Glomerular endothelial cell (primary cell): ENCODE data around the gene PHLDB3. TPM values are rescaled to one million over a fixed set of nuclear protein-coding genes. Genes with fewer than 3 reads are reported as not detected.
A peak's percentile ranks its signal among the peaks of the same experiment; 100 is the strongest.
"Not testable (repeated sequence)": the region's sequence is repeated elsewhere in the genome, so short reads cannot be mapped to it uniquely, and the experiment has no call there.

Source experiments
- DNase-seq: peaks from one replicate; pipeline ENCODE4 v3.0.0-alpha.2; 2011; ENCODE audit warnings: low read depth, low spot score; ENCODE audit errors: extremely low read depth
- total RNA-seq: library from RNA; depleted of rRNA; stranded (reverse); fragments of >200 nt; gene quantifications from 2 replicates; pipeline ENCODE4 v1.2.3, GENCODE V29; 2015

Gene PHLDB3
- total RNA-seq, 1 donor from 2014 or later, result 8.2 TPM

DNA sequence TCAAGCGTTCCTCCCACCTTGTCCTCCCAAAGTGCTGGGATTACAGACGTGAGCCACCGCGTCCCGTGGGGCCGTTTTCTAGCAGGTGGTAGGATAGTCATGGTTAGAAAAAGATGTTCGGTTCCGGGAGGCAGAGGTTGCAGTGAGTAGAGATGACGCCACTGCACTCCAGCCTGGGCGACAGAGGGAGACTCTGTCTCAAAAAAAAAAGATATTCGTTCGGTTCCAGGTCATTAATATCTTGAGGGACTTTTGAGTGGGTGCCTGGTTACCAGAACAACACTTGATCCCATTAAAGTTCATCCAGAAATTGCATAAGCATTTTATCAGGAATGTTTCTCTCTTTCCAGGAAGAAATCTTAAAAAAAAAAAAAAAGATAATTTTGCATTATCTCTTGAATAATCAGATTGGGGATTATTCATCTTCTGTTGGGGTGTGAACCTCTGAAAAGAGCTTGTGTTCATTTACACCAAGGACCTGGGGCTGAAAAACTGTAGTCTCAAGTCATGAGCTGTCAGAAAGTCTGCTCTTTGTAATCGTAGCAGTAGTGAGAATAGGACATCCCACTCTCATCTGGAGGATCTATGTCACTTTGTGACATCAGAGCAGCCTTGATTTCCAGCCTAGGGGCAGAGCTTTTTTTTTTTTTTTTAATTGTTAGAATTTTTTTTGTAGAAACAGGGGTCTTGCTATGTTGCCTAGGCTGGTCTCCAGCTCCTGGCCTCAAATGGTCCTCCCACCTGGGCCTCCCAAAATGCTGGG is 23.5 kb upstream of the PHLDB3 start:
- DNase-seq, result no peak

DNA sequence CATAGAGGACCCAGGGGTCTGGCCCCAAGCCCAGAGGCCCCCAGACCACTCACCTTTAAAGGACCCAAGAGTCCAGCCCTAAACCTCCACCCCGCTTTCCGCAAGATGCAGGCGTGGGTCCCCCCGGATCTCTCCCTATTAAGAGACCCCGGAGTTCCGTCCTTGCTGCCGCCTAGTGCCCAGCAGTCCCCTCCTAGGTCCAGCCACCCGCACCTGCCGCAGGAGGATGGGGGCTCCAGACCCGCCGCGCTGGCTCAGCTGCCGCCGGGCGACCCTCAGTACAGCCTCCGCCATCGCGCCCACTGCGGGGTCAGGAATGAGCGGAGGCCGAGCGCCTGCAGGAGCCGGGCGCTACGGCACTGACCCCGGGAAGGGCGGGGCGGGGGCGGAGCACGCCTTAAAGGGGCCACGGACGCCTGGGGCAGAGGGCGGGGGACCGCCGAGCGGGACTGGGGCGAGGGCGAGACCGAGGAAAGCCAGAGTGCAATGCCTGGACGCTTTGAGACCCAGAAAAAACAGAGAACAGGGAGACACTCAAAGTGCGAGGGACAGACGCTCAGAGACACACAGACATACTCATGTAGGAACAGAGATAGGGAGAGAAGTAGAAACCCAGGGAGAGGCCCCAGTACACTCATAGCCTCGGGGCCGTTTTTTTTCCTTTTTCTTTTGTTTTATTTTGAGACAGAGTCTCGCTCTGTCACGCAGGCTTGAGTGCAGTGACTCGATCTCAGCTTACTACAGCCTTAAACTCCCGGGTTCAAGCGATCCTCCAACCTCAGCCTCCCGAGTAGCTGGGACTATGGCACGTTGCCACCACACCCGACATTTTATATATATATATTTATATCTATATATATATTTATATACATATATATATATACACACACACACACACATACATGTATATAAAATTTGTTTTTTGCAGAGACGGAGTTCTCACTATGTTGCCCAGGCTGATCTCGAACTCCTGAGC is 22.6 kb upstream of the PHLDB3 start, which contains the start of gene ETHE1:
TSS of gene ETHE1 (minus strand) at position 318 of the 976 bp plus-strand sequence. CDS start at position 294, 24 bp downstream.
- DNase-seq, result no peak

DNA sequence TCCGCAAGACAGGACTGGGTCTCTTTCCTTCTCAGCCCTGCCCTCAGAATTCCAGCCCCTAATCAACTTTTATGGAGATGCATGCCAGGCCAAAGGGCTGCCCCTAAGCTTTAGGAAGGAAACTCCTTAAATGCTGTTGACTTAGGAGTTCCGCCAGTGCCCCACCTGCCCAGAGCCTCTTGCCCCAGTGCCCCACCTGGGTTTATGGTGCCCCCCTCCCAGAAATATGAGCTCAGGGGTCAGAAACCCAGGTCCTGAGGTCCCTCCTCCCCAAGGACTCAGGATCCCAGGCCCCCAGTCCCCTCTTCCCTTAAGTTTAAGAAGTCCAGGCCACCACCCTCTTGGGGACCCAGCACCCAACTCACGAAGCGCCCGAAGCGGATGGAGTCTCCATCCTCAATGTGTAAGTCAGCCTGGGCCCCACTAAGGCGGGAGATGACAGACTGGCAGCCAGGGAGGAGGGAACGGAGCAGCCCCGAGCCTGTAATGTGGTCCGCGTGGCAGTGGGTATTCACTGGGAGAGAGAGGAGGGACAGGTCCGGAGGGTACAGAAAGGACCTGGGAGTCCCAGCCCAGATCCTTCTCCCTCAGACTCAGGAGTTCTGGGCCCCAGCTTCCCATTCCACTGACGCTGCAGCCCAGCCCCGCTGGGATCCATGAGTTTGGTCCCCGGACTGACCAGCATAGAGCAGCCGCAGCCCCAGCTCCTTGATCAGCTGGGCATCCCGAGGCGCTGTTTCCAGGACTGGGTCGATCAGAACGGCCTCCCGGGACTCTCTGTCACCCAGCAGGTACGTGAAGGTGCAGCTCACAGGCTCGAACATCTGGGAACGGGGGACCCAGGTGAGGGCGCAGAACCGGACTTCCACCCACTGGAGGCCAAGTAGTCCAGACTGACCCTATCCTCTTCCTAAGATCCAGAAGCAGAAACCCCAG is 21.6 kb upstream of the PHLDB3 start:
- DNase-seq, result no peak

DNA sequence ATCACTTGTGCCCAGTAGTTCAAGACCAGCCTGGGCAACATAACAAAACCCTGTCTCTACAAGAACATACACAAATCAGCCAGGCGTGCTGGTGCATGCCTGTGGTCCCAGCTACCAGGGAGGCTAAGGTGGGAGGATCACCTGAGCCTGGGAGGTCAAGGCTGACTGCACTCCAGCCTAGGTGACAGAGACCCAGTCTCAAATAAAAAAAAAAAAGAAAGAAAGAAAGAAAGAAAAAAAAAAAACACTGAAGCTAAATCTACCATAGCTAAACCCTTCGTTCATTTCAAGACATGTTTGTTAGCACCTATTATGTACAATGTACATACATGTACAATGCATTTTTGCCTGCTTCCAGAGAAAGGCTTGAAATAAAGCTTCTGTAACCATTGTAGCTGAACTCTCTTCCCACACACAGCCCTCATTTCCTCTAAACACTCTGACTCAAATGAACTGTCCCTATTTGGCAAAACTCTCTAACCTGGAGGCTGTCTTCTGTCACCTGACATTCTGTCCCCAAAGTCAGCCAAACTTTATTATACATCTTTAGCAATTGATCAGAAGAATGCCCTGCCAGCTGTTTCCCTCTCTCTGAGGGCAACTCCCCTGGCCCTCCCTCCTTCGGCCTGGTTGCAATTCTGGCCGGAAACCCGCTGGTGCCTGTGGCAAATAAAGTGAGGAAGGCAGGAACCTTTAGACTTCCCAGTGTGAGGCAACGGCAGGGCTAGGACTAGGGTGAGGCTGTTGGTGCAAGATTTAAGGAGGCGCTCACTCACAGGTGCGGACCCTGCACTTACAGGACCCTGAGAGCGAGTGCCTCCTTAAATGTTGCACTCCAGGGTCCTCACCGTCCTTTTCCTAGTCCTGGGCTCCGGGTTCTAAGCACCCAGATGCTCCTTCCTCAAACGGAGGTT is 20.6 kb upstream of the PHLDB3 start:
- DNase-seq, result no peak

DNA sequence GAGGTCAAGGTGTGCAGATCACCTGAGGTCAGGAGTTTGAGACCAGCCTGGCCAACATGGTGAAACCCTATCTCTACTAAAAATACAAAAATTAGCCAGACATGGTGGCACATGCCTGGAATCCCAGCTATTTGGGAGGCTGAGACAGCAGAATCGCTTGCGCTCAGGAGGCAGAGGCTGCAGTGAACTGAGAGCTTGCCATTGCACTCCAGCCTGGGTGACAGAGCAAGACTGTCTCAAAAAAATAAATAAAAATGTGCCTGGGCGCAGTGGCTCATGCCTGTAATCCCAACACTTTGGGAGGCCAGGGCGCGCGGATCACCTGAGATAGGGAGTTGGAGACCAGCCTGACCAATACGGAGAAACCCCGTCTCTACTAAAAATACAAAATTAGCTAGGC is 19.1 kb upstream of the PHLDB3 start:
- not testable (repeated sequence) for DNase-seq

DNA sequence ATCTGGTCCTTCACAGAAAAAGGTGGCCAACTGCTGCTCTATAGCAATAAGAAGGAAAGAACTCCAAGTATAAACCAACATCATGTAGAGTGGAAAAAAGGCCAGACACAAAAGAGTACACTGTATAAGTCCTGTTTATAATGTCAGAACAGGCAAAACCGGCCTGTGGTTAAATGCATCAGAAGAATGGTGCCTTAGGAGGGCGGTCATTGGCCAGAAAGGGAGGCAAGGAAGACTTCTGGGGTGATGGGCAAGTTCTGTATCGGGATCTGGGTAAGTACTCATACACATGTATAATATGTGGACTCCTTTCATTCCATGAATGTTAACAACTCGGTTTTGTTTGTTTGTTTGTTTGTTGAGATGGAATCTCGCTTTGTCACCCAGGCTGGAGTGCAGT is 18.4 kb upstream of the PHLDB3 start:
- DNase-seq, result no peak

DNA sequence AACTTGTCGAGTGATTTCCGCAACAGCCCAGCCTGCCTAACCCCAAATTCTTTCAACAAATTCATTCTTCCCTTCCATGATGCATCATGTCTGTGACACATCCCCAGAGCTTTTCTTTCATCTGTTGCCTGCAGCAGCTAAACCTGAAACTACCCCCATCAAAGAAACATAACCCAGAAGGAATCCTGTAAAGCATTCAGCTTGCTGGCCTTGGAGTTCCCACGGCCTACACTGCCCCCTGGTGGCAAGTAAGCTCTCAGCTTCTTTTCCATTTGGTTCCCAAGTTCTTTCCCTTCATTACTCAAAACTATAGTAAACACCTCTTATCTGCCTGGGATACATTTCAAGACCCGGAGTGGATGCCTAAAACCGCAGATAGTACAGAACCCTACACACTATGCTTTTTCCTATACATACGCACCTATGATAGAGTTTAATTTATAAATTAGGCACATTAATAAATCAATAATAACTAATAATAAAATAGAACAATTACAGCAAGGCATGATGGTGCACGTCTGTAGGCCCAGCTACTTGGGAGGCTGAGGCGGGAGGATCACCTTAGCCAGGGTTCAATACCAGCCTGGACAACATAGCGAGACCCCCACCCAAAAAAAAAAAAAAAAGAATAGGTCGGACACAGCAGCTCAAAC is 15.0 kb upstream of the PHLDB3 start:
- DNase-seq, result peak; percentile 45

DNA sequence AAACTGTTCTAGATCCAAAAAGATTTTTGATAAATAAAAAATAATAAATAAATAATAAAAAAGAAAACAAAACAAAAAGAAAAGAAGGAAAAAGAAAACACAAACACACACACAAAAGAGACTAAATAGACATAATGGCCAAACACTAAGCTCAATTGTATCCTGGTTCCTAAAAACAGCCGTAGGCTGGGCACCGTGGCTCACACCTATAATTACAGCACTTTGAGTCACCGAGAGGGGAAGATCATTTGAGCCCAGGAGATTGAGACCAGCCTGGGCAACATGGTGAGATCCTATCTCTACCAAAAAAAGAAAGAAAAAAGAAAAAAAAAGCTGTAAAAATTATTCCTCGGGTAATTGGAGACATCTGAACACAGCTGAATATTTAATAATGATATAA is 13.5 kb upstream of the PHLDB3 start:
- DNase-seq, result no peak

DNA sequence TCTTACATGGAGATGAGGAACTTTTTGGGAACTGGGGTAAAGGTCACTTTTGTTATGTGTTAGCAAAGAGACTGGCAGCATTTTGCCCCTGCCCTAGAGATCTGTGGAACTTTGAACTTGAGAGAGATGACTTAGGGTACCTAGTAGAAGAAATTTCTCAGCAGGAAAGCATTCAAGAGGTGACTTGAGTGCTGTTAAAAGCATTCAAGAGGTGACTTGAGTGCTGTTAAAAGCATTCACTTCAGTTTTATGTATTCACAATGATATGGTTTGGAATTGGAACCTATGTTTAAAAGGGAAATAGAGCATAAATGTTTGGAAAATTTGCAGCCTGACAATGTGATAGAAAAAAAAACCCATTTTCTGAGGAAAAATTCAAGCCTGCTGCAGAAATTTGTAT is 7.9 kb upstream of the PHLDB3 start:
- not testable (repeated sequence) for DNase-seq

DNA sequence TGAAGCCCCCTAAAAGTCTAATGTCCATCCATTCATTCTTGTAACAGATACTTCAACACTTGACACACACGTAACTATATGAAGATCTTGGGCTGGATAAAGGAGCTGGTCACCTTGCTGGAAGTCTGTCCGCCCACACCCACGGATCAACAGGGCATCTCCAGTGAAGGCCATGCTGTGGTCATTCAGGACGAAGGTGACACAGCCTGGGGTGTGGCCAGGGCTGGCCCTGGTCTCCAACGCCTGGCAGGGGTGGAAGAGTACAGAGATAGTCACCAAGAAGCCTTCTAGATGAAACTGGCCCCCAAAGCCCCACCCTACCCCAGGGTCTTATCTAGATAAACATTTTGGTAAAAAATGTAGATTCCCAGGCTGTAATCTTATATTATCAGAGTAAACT is 6.8 kb upstream of the PHLDB3 start:
- DNase-seq, result no peak

DNA sequence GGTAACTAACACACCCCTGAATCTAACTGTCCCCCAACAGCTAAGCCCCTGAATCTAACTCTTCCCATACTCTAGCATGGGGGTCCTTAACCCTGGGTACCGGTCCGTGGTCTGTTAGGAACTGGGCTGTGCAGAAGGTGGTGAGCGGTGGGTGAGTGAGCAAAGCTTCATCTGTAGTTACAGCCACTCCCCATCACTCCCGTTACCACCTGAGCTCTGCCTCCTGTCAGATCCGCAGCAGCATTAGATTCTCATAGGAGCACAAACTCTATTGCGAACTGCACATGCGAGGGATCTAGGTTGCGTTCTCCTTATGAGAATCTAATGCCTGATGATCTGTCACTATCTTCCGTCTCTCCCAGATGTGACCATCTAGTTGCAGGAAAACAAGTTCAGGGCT is 6.2 kb upstream of the PHLDB3 start:
- no peak for DNase-seq

DNA sequence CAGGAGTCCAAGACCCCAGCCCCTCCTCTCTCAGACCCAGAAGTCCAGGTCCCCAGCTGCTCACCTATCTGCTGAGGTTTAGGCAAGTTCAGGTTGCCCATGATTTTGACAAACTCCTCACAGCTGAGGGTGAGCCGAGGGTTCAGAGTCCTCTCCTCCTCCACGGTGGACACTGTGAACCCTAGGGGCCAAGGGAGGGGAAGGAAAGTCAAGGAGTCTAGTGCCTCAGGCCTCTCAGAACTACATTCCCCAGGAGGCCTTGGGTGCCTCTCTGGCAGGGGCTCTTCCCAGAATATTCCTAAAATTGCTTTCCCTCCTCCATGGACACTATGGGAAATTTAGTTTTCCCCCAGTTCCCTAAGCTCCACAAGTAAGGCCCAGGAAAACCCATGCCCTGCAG is 3.3 kb upstream of the PHLDB3 start:
- DNase-seq, result no peak

DNA sequence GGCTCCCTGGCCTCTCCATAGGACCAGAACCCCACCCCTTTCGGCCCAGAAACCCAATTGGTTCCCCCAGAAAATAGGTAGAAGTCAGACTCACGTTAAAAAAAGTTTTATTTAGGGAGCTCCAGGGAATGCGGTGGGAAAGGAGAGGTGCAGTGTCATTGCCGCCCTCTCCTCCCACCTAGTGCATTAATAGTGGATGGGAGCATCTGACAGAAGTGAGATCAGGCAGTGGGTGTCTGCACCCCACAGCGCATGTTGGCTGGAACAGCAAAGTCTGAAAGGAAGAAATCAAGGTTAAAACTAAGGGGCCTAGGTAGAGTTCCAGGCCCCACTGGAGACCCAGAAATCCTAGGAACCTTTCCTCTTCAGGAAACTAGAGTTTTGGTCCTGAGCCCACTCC is 2.1 kb upstream of the PHLDB3 start:
- no peak for DNase-seq

DNA sequence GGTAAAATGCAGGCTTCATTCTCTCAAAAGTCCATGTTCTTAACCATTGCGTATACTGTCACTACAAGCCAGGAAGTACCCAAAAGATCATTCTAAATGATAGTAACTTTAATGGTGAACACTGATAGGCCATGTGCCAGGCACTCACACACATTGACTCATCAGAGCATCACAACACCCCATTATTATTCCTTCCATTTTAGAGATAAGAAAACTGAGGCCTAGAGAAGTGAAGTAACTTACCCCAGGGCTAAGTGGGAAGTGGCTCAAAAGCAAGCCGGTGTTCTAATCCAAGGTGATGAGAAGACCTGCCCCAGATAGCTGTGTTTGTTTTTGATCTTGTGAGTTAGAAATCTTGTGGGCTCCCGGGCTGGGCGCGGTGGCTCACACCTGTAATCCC is 1.4 kb upstream of the PHLDB3 start:
- DNase-seq, result no peak

DNA sequence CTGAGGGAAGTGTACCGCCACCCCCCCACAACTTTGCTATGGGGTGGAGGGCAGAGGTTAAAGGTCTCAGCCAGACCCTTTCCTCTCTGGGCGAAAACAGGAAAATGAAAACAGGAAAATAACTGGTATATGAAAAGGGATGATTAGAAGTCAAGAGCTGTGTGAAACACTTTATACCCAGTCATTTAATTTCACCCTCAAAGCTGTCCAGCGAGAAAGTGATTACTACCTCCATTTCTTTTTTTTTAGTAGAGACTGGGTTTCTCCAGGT is 575 bp upstream of the PHLDB3 start:
- no peak for DNase-seq

DNA sequence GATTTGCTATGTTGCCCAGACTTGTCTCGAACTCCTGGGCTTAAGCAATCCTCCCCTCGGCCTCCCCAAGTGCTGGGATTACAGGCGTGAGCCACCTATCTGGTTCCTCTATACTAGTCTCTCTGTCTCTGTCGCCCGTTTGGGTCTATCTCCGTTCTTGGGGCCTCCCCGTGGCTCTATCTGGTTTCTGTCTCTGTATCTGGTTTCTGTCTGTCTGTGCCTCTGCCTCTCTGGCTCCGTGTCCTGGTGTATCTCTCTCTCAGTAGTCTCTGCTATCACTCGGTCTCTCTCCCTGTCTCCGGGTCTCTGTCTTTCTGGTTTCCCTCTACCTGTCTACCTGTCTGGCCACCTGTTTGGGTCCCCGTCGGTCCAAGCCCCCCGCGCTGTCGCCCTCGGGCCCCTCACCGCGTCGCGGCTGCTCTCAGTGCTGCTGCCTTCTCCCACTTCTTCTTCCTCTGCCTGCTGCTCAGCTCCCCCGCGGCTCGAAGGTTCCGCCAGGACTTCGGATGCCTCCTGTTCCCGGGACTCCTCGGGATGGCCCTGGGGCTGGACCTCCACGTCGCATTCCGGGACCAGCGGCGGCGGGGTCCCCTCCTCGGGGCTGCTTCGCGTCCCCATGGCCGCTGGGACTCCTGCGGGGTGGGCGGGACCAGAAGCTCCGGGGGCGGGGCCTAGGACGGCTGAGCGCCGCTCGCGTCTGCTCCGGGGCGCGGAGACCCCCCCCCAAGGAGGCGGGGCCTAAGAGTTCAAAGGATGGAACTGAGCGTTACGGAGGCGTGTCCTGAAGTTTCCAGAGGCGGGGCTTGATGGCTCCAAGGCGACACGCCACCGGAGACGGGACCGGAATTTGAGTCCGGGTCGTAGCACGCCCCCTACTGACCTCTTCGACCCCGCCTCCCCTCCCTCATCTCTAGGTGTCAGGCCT is 783 bp downstream of the PHLDB3 start:
- peak; percentile 47 for DNase-seq

DNA sequence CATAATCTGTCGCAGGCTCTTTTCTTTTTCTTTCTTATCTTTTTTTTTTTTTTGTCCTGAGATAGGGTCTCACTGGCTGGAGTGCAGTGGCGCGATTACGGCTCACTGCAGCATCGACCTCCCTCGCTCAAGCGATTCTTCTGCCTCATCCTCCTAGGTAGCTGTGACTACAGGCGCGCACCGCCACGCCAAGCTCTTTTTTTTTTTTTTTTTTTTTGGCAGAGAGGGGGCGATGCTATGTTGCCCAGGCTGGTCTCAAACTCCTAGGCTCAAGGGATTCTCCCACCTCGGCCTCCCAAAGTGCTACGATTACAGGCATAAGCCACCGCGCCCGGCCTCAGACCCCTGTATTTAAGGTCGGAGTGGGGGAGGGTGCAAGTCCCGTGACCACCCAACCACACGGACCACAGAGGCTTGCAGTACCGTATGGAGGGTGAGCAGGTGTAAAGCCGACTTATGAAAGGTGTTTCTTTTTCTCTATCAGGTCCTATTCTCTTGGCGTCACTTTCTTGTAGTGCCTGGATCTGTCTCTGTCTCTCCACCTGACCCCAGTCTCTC is 2.0 kb downstream of the PHLDB3 start:
- DNase-seq, result no peak
